ENCODE measurements around the gene OR4F6. TPM values are rescaled to one million over a fixed set of nuclear protein-coding genes. Genes with fewer than 3 reads are reported as not detected.
"Not testable (repeated sequence)": the region's sequence is repeated elsewhere in the genome, so short reads cannot be mapped to it uniquely, and the experiment has no call there.

Gene OR4F6
- total RNA-seq (not detected in 2 replicates), polyA plus RNA-seq (not detected in 2 replicates), polyA minus RNA-seq (not detected in 2 replicates)
- not detected for total RNA-seq (2013)

GRCh38 chr15:101803209-101803608, at the start of gene OR4F6:
Gene OR4F6 (plus strand): TSS chr15:101803509. CDS start chr15:101805720, 2,211 bp downstream.
- CTCF ChIA-PET = no interaction called here
- Histone ChIP-seq H3K27ac (ENCODE audit: low read length in 2 of 2) (no peak within 1 kb of the TSS), H3K9ac (ENCODE audit: low read length) (no peak within 1 kb of the TSS), H3K79me2 (ENCODE audit: control insufficient read depth, insufficient read depth, low read length) (no peaks in the 10 kb centered on the region), H3K4me2 (replicated peaks; ENCODE audit: low read depth, low read length, poor library complexity, severe bottlenecking) (no peak within 1 kb of the TSS), H3K27me3 (replicated peaks in 1 of 4; ENCODE audit: control extremely low read depth in 1 of 4, control insufficient read depth in 3 of 4, insufficient read depth in 4 of 4, low read length in 3 of 4) (peaks cover 0 to 3% (median 0%) of the 10 kb centered on the region in 4 experiments), H3K36me3 (replicated peaks in 1 of 2; ENCODE audit: control extremely low read depth in 1 of 2, control insufficient read depth in 1 of 2, extremely low read depth in 1 of 2, insufficient read depth in 2 of 2, low read length in 1 of 2) (no peaks in the 10 kb centered on the region), H4K20me1 (ENCODE audit: control insufficient read depth, insufficient read depth, low read length, poor library complexity, severe bottlenecking) (no peaks in the 10 kb centered on the region), H3K9me3 (ENCODE audit: control extremely low read depth in 1 of 3, control insufficient read depth in 2 of 3, insufficient read depth in 1 of 3, low read length in 2 of 3) (no peaks in the 10 kb centered on the region), H3K4me3 (ENCODE audit: control extremely low read depth in 1 of 5, extremely low read depth in 1 of 5, insufficient read depth in 1 of 5, low read depth in 2 of 5, low read length in 4 of 5) (no peak within 1 kb of the TSS), H2AFZ (ENCODE audit: insufficient read depth, low read depth, low read length, poor library complexity, severe bottlenecking) (no peak within 1 kb of the TSS), H3K4me1 (ENCODE audit: control insufficient read depth in 2 of 2, insufficient read depth in 2 of 2, low read length in 2 of 2) (no peaks in the 10 kb centered on the region)
- no peak for DNase-seq
- peaks cover 15% of the 10 kb centered on the region for H3K27me3 Mint-ChIP-seq
- no peak within 1 kb of the TSS for H3K27ac Mint-ChIP-seq
- intact Hi-C loops (cut with micrococcal nuclease) = no loop called here
- H3K4me3 Mint-ChIP-seq = no peak within 1 kb of the TSS
- no peak for TF ChIP-seq CTCF (IDR thresholded peaks at IDR 0.05)
- TF ChIP-seq EZH2 (IDR thresholded peaks at IDR 0.05; ENCODE audit: borderline replicate concordance, insufficient read depth, low read depth, low read length, poor library complexity, severe bottlenecking) = no peak
- 100% methylated on average over 2 of the region's 2 CpGs for WGBS (ENCODE audit: insufficient coverage)
- POLR2A ChIA-PET = no interaction called here
- ATAC-seq (ENCODE audit: low read depth) = no peak
- no peaks in the 10 kb centered on the region for H3K4me1 Mint-ChIP-seq
- H3K9me3 Mint-ChIP-seq (ENCODE audit: insufficient read depth) = no peaks in the 10 kb centered on the region

- H3K9ac ChIP-seq (ENCODE audit: low read length); H4K20me1 ChIP-seq (ENCODE audit: control insufficient read depth, insufficient read depth, low read length, poor library complexity, severe bottlenecking); H3K4me3 Mint-ChIP-seq; H3K4me1 Mint-ChIP-seq; H3K79me2 ChIP-seq (ENCODE audit: control insufficient read depth, insufficient read depth, low read length); H3K4me2 ChIP-seq (replicated peaks; ENCODE audit: low read depth, low read length, poor library complexity, severe bottlenecking); H3K27me3 ChIP-seq (replicated peaks in 1 of 4; ENCODE audit: control extremely low read depth in 1 of 4, control insufficient read depth in 3 of 4, insufficient read depth in 4 of 4, low read length in 3 of 4); H3K27me3 Mint-ChIP-seq; H3K4me1 ChIP-seq (ENCODE audit: control insufficient read depth in 2 of 2, insufficient read depth in 2 of 2, low read length in 2 of 2); H3K27ac Mint-ChIP-seq; ATAC-seq (ENCODE audit: low read depth); H3K4me3 ChIP-seq (ENCODE audit: control extremely low read depth in 1 of 5, extremely low read depth in 1 of 5, insufficient read depth in 1 of 5, low read depth in 2 of 5, low read length in 4 of 5); CTCF ChIA-PET; H3K9me3 Mint-ChIP-seq (ENCODE audit: insufficient read depth); intact Hi-C loops (cut with micrococcal nuclease); H3K36me3 ChIP-seq (replicated peaks in 1 of 2; ENCODE audit: control extremely low read depth in 1 of 2, control insufficient read depth in 1 of 2, extremely low read depth in 1 of 2, insufficient read depth in 2 of 2, low read length in 1 of 2); POLR2A ChIA-PET; H2AFZ ChIP-seq (ENCODE audit: insufficient read depth, low read depth, low read length, poor library complexity, severe bottlenecking); DNase-seq; H3K27ac ChIP-seq (ENCODE audit: low read length in 2 of 2): not testable (repeated sequence)
- WGBS (ENCODE audit: insufficient coverage) = 97% methylated on average over 16 of the region's 23 CpGs
- peaks cover 0 to 14% (median 0%) of the 10 kb centered on the region in 3 donors for H3K9me3 ChIP-seq (ENCODE audit: control extremely low read depth in 1 of 3, control insufficient read depth in 2 of 3, insufficient read depth in 1 of 3, low read length in 2 of 3)
Observed at GRCh38 chr15:101764669-101765339, 38.5 kb upstream of the OR4F6 start.

GRCh38 chr15:101765340-101765671, 38.0 kb upstream of the OR4F6 start:
- H3K79me2 ChIP-seq (ENCODE audit: control insufficient read depth, insufficient read depth, low read length); H3K9ac ChIP-seq (ENCODE audit: low read length); H3K4me1 Mint-ChIP-seq; H3K27ac Mint-ChIP-seq; H3K27ac ChIP-seq (ENCODE audit: low read length in 2 of 2); intact Hi-C loops (cut with micrococcal nuclease); H3K4me1 ChIP-seq (ENCODE audit: control insufficient read depth in 2 of 2, insufficient read depth in 2 of 2, low read length in 2 of 2); H3K27me3 ChIP-seq (replicated peaks in 1 of 4; ENCODE audit: control extremely low read depth in 1 of 4, control insufficient read depth in 3 of 4, insufficient read depth in 4 of 4, low read length in 3 of 4); DNase-seq; H3K27me3 Mint-ChIP-seq; ATAC-seq (ENCODE audit: low read depth); H2AFZ ChIP-seq (ENCODE audit: insufficient read depth, low read depth, low read length, poor library complexity, severe bottlenecking); H3K4me2 ChIP-seq (replicated peaks; ENCODE audit: low read depth, low read length, poor library complexity, severe bottlenecking); H3K4me3 Mint-ChIP-seq; H3K9me3 Mint-ChIP-seq (ENCODE audit: insufficient read depth); H3K4me3 ChIP-seq (ENCODE audit: control extremely low read depth in 1 of 5, extremely low read depth in 1 of 5, insufficient read depth in 1 of 5, low read depth in 2 of 5, low read length in 4 of 5); H4K20me1 ChIP-seq (ENCODE audit: control insufficient read depth, insufficient read depth, low read length, poor library complexity, severe bottlenecking); POLR2A ChIA-PET; H3K36me3 ChIP-seq (replicated peaks in 1 of 2; ENCODE audit: control extremely low read depth in 1 of 2, control insufficient read depth in 1 of 2, extremely low read depth in 1 of 2, insufficient read depth in 2 of 2, low read length in 1 of 2); CTCF ChIA-PET: not testable (repeated sequence)
- peaks cover 0 to 14% (median 0%) of the 10 kb centered on the region in 3 donors for H3K9me3 ChIP-seq (ENCODE audit: control extremely low read depth in 1 of 3, control insufficient read depth in 2 of 3, insufficient read depth in 1 of 3, low read length in 2 of 3)
- WGBS (ENCODE audit: insufficient coverage) = 92% methylated on average over 4 of the region's 7 CpGs

Data from B cell (primary cell).